Measurements from ENCODE around the gene DGKD.

GRCh38 chr2:233363744-233364235 is 9.5 kb downstream of the DGKD start:
- TF ChIP-seq POLR2A (IDR thresholded peaks at IDR 0.05) (no peak), POLR2AphosphoS5 (IDR thresholded peaks at IDR 0.05) (no peak)
- TF ChIP-seq, protein P1, sequence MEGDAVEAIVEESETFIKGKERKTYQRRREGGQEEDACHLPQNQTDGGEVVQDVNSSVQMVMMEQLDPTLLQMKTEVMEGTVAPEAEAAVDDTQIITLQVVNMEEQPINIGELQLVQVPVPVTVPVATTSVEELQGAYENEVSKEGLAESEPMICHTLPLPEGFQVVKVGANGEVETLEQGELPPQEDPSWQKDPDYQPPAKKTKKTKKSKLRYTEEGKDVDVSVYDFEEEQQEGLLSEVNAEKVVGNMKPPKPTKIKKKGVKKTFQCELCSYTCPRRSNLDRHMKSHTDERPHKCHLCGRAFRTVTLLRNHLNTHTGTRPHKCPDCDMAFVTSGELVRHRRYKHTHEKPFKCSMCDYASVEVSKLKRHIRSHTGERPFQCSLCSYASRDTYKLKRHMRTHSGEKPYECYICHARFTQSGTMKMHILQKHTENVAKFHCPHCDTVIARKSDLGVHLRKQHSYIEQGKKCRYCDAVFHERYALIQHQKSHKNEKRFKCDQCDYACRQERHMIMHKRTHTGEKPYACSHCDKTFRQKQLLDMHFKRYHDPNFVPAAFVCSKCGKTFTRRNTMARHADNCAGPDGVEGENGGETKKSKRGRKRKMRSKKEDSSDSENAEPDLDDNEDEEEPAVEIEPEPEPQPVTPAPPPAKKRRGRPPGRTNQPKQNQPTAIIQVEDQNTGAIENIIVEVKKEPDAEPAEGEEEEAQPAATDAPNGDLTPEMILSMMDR (IDR thresholded peaks at IDR 0.05): no peak
